HK-2 (cell line): ENCODE measurements around the gene PRAC2.

ENCODE experiments used
- DNase-seq: peaks from one replicate; pipeline ENCODE4 v3.0.0-alpha.2; 2018; ENCODE audit not compliant: unreplicated experiment

The PRAC2 gene

GRCh38 chr17:48734333-48735061 is 11.5 kb downstream of the PRAC2 start:
- DNase-seq, result no peak

GRCh38 chr17:48735062-48735351 is 12.0 kb downstream of the PRAC2 start:
- DNase-seq, result no peak

- no peak for DNase-seq
Observed at GRCh38 chr17:48737330-48738043, 14.5 kb downstream of the PRAC2 start.

GRCh38 chr17:48738424-48738802 is 15.4 kb downstream of the PRAC2 start:
- DNase-seq, result no peak

GRCh38 chr17:48738803-48739526 is 16.0 kb downstream of the PRAC2 start:
- DNase-seq, result no peak

GRCh38 chr17:48740537-48740936 is 17.6 kb downstream of the PRAC2 start:
- DNase-seq, result no peak

GRCh38 chr17:48745381-48746275 is 22.6 kb downstream of the PRAC2 start:
- no peak for DNase-seq

GRCh38 chr17:48746916-48747444 is 24.0 kb downstream of the PRAC2 start:
- no peak for DNase-seq

GRCh38 chr17:48747445-48748363 is 24.7 kb downstream of the PRAC2 start:
- no peak for DNase-seq

GRCh38 chr17:48748718-48749566 is 26.0 kb downstream of the PRAC2 start:
- DNase-seq, result no peak

- DNase-seq, result no peak
Observed at GRCh38 chr17:48749621-48750553, 26.9 kb downstream of the PRAC2 start.

- no peak for DNase-seq
Observed at GRCh38 chr17:48751172-48751571, 28.2 kb downstream of the PRAC2 start.

GRCh38 chr17:48751733-48752398 is 28.9 kb downstream of the PRAC2 start:
- DNase-seq, result no peak

- no peak for DNase-seq
Observed at GRCh38 chr17:48752399-48753288, 29.7 kb downstream of the PRAC2 start.

- DNase-seq, result peak; percentile 83
Observed at GRCh38 chr17:48753794-48754499, 31.0 kb downstream of the PRAC2 start.
